Cardiac ventricle fibroblast (primary cell): ENCODE results near the gene STIP1. TPM values are rescaled to one million over a fixed set of nuclear protein-coding genes. Genes with fewer than 3 reads are reported as not detected.

Experiments used
- total RNA-seq: library from RNA; depleted of rRNA; stranded (reverse); fragments of >200 nt; gene quantifications from 2 replicates; pipeline ENCODE4 v1.2.3, GENCODE V29; 2015

Gene STIP1
- total RNA-seq, result 68.7 and 86.9 TPM in 2 replicates

GRCh38 chr11:64185693-64186491, at the start of gene STIP1:
STIP1 (plus strand) TSS chr11:64186171; CDS start chr11:64186262, 91 bp downstream.

DNA sequence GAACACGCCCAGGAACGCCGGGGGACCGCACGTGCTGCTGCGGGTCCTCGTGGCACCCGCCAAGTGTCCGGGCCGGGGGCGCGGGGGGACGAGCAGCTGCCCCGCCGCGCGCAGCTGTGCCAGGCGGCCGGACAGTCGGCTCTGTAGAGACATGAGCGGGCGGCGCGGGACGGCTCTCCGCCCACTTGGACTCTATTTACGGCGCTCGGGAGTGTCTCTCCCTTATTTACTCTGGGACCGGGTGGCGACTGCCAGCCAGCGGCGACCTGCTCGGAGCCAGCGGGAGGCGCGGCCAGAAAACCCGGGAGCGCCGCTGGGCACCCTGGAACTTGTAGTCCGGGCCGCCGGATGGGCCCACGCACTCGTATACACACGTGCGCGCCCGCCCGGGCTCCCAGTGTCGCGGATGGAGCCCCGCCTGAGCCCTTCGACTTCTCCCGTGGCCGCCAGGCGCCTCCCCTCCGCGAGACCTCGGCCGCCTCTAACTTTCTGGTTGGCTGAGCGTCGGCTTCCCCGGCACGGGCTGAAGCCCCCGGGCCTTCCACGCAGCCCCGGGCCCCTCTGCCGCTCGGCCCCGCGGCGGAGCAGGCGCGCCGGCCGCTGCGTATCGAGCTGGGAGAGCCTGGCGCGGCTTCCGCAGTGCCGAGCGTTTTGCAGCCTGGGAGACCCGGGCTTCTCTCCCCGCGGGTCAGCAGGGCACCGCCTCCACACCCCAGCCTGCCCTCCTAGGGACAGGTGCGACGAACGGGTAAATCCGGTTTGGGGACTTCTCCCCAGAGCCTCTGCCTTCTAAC, 19.9 kb upstream of the STIP1 start, which contains the start of gene MACROD1:
Gene MACROD1 (minus strand): TSS at position 272 of the 794 bp plus-strand sequence. CDS start 119 bp downstream, at position 153.

GRCh38 chr11:64206457-64207255, 20.7 kb downstream of the STIP1 start, which contains the start of gene FERMT3:
FERMT3 (plus strand) TSS chr11:64206721; CDS start chr11:64207365, 644 bp downstream.

DNA sequence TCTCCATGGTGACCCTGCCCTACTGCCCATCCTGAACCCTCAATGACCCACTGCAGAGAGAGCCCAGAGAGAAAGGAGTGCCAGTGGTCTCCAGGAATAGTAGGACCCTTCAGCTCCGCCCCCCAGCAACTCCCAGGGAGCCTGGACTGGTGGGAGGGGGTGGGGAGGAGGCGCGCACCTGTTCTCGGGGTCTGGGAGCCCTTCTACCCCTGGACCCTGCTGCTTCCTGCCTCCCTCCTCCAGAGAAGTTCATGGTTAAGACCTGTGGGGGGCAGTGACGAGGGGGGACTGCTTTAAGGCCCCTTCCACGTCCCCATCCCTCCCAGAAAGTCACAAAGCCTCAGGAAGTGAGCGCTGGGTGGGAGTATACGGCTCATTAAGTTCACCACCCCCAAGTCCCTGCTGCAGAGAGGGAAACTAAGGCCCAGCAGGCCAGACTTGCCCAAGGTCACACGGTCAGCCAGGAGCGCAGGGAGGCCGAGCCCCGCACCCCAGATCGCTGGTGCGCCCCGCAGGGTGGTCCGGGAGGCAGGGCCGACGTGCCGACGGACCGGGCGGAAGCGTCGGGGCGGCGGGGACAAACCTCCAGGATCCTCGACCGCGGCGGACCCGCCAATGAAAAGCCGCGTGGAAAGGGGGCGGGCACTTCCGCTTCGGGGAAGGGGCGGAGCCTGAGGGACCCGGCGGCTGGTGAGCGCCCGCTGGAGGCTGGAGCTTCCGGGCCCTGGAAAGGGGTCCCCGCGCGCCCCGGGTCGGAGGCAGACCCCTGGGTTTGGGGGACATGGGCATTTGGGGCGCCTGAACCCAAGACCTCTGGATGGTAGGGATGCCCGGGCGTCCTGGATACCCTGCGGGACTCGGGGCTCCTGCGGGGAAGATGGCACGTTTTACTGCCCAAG, 39.9 kb downstream of the STIP1 start, which contains the start of the genes NUDT22 and TRPT1:
Gene NUDT22 (plus strand): TSS at position 667 of the 899 bp plus-strand sequence. CDS start 379 bp downstream, outside the sequence.
Gene TRPT1 (minus strand): TSS at position 579 of the 899 bp plus-strand sequence. CDS start 326 bp downstream, at position 253.

GRCh38 chr11:64230171-64230984, 44.4 kb downstream of the STIP1 start, which contains the start of gene DNAJC4:
DNAJC4 (plus strand) TSS chr11:64230548; CDS start chr11:64230855, 307 bp downstream.

DNA sequence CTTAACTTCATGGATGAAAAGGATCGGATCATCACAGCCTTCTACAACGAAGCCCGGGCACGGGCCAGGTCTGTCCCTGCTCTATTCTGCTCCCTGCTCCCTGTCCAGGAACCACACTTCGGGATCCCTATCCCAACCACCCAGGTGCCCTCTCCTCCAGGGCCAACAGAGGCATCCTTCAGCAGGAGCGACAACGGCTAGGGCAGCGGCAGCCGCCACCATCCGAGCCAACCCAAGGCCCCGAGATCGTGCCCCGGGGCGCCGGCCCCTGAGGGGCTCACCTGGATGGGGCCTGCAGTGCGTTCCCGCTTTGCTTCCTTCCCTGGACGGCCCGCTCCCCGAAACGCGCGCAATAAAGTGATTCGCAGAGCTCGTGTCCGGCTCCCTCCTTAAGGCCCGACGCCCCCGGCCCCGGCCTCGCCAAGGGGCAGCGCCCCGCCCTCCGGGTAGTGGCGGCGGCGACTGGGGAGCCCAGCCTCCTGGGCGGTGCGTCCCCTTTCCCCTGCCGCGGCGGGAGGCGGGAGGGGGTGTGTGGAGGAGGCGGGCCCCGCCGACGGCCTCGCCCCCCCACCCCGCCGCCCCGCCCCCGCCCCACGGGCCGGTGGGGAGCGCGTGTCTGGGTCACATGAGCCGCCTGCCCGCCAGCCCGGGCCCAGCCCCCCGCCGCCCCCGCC, 48.1 kb downstream of the STIP1 start, which contains the start of gene VEGFB:
Gene VEGFB (plus strand): TSS at position 672 of the 674 bp plus-strand sequence. CDS start 250 bp downstream, outside the sequence.

GRCh38 chr11:64240435-64241240, 54.7 kb downstream of the STIP1 start, which contains the start of gene FKBP2:
FKBP2 (plus strand) TSS chr11:64241095; CDS start chr11:64242388, 1,293 bp downstream.

DNA sequence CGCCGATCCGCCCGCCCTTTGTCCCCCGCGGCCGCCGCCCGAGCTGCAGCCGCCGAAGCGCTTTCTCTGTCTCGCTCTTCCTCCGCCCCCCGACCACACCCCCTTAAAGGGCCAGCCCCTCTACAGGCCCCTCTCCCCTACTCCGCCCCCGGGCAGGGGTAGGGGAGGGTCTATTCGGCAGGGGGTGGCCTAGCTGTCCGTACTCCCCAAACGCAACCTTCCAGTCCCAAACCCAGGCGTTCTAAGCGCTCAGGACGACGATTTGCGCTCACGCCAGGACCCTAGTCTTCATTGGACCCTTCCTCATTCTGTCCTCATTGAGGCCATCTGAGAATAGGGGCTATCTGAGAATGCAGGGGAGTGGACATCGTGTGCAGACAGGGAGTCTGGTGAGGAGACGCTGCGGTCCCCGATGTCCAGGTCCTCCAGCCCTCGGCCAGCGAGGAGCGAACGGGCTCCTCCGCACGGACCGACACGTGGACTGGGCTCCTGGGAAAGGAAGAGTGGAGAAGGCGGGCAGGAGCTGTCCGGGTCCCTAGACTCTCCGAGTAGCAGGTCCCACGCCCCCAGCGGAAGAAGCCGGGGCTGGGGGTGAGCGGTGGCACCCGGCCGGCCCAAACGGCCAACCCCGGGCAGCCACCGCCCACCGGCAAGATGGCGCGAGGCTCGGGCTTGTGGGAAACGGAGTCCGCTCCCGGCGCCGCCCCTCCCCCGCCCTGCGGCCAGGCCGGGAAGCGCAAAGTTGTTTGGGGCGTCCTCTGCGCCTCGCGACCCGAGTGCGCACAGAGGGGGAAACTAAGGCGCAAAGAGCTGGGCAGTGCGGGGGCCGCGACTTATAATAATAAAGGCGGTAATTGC, 61.1 kb downstream of the STIP1 start, which contains the start of gene PPP1R14B:
Gene PPP1R14B (minus strand): TSS at position 73 of the 858 bp plus-strand sequence. CDS start 270 bp downstream, outside the sequence.

DNA sequence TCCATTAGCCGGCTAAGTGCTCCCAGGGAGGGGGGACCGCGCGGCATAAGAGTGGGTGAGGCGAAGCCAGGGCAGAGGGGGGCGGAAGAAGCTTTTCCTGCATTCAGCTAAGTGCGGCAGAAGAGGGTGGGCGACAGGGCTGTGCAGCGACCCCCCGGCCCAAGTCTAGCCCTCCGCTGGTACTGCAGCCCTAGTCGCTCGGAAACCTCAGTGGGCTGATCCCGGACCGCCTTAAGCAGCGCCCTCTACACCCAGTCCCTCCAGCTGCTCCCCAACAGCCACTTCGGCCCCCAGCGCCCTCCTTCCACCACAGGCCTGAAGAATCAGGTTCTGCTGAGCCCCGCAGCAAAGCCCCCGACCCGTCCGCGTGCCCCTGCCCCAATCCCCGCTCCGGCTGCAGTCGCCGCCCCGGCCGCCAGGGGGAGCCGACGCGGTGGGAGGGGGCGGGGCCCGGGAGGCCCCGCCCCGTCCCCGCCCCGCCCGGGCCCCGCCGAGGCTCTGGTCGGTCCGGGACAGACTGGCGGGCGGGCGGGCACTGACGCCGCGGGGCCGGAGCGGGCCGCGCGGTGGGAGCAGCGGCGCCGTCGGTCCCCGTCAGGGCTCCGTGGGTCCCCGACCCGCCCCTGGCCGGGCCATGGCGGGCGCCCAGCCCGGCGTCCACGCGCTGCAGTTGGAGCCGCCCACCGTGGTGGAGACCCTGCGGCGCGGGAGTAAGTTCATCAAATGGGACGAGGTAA, 65.2 kb downstream of the STIP1 start, which contains the start of gene PLCB3:
Gene PLCB3 (plus strand): TSS at position 515 of the 737 bp plus-strand sequence. CDS start 120 bp downstream, at position 635.

Other genes starting within 250 kb of the STIP1 start
- 3.1 and 7.0 TPM in 2 replicates for gene NAA40, start 247.2 kb upstream of the STIP1 start, total RNA-seq
- gene COX8A, start 211.6 kb upstream of the STIP1 start, total RNA-seq, result 163 and 221 TPM in 2 replicates
- gene OTUB1, start 199.7 kb upstream of the STIP1 start, total RNA-seq, result 54.5 and 64.1 TPM in 2 replicates
- 0.06 TPM in 1 of 2 replicates, not detected in the other for gene FLRT1, start 150.2 kb upstream of the STIP1 start, total RNA-seq
- gene MACROD1, start 20.1 kb upstream of the STIP1 start, total RNA-seq, result 14.9 and 15.3 TPM in 2 replicates
- gene FERMT3, start 20.6 kb downstream of the STIP1 start, total RNA-seq, result 13.7 and 14.4 TPM in 2 replicates
- 16.2 and 19.6 TPM in 2 replicates for gene TRPT1, start 40.0 kb downstream of the STIP1 start, total RNA-seq
- 52.1 and 60.7 TPM in 2 replicates for gene NUDT22, start 40.1 kb downstream of the STIP1 start, total RNA-seq
- 9.1 and 11.5 TPM in 2 replicates for gene DNAJC4, start 44.4 kb downstream of the STIP1 start, total RNA-seq
- 73.3 and 75.0 TPM in 2 replicates for gene VEGFB, start 48.4 kb downstream of the STIP1 start, total RNA-seq
- gene FKBP2, start 54.9 kb downstream of the STIP1 start, total RNA-seq, result 82.6 and 104 TPM in 2 replicates
- 155 and 170 TPM in 2 replicates for gene PPP1R14B, start 60.8 kb downstream of the STIP1 start, total RNA-seq
- 26.1 TPM in 2 replicates for gene PLCB3, start 65.4 kb downstream of the STIP1 start, total RNA-seq
- gene BAD, start 98.5 kb downstream of the STIP1 start, total RNA-seq, result 91.3 and 117 TPM in 2 replicates
- gene GPR137, start 99.7 kb downstream of the STIP1 start, total RNA-seq, result 29.6 and 31.4 TPM in 2 replicates
- gene KCNK4, start 105.1 kb downstream of the STIP1 start, total RNA-seq, result not detected in 2 replicates
- gene CATSPERZ, start 114.2 kb downstream of the STIP1 start, total RNA-seq, result 0.24 TPM in 1 of 2 replicates, not detected in the other
- 28.1 and 36.4 TPM in 2 replicates for gene ESRRA, start 119.4 kb downstream of the STIP1 start, total RNA-seq
- 202 and 252 TPM in 2 replicates for gene TRMT112, start 131.4 kb downstream of the STIP1 start, total RNA-seq
- gene PRDX5, start 131.9 kb downstream of the STIP1 start, total RNA-seq, result 297 and 314 TPM in 2 replicates
- gene CCDC88B, start 154.0 kb downstream of the STIP1 start, total RNA-seq, result 0.54 and 0.69 TPM in 2 replicates
- 30.3 and 38.8 TPM in 2 replicates for gene RPS6KA4, start 173.0 kb downstream of the STIP1 start, total RNA-seq